HG03175 (cell line): ENCODE data around the gene GRIA4.
"Not testable (repeated sequence)": the region's sequence is repeated elsewhere in the genome, so short reads cannot be mapped to it uniquely, and the experiment has no call there.

Experiments
- ATAC-seq: cut with Tn5 transposase; IDR thresholded peaks from one replicate; pipeline ENCODE4 v1.9.1; 2021; ENCODE audit warnings: mild to moderate bottlenecking, moderate library complexity; ENCODE audit not compliant: unreplicated experiment

Gene GRIA4

DNA sequence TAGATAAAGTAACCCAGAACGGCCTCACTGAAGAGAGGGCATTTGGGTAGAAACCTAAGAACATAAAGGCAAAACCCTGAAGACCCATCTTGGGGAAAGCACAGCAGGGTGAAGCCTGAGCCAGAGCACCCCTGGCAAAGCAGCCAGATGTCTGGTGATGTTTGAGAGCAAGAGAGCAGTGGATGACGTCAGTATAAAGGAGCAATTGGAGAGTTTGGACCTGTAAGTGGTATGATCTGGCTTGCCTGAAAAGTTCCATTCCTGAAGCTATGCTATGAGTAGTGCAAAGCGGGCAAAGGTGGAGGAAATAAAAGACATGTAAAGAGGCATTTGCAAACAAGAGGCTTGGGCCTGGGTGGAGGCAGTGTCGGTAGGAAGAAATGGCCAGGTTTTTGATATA lies 244.4 kb downstream of the GRIA4 start:
- ATAC-seq = no peak

DNA sequence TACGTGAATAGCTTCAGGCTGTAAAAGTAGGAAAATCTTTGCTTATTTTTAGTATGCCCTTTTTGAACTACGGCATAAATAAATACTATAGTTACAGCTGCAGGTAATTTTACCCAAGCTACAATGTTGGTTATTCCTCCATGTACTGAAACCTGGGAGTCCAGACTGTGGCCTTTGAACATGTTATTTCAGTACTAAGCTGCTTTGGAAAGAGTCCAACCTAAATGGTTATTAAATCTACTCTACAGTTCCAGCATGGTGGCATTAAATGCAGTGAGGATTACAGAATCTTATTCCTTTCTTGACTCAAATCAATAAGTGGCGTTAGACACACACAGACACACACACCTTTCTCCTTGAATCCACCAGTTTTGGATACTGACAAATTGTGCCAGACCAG lies 247.1 kb downstream of the GRIA4 start:
- no peak for ATAC-seq

DNA sequence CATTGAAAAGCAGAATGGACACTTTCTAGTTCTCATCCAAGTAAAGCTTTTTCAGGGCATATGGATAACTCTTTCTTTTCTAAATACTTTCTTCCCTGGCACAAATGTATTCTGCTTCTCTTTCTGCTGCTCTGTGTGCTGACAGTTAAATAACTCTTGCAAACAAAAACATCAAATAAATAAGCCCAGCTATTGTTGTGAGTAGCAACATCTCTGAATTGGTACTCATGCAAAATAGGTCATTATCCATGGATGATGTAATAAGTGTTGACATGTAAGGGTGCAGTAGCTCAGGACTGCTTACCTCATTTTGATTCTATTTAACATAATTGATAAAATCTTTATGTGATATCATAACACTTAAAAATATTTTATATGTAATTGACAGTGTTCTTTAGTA lies 247.9 kb downstream of the GRIA4 start:
- no peak for ATAC-seq

DNA sequence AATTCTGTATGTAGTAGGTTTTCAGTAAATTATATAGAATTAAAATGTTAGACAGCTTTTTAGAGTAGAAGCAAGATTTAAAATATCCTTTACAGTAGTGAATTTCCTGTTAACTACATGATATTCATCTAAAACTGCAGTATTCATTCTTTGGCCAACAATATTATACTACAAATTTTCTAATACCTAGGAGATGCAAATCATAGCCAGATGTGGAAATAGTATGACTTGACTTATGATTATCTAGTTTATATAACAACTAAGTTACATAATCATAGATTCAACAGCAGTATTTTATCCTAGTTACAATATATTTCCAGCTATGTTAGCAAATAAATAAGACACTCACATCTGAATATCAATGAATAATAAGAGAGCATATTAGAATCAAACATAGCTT lies 249.0 kb downstream of the GRIA4 start:
- ATAC-seq = no peak

DNA sequence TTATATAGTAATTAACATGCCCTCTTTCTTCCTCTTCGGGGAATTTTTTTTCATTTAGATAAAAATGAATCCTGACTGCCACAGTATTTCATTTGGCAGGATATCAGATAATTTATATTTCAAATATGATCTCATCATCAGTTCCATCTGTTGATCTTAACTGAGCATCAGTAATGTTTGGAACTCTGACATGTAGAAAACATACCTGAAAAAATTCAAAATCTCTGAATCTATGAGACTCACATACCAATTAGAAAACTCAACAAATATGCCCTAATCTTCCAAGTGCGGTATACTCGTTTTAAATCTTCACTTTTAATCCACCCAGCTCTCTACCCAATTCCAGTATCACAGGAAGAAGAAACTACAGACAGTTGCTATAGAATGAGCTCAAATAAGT lies 250.2 kb downstream of the GRIA4 start:
- no peak for ATAC-seq

DNA sequence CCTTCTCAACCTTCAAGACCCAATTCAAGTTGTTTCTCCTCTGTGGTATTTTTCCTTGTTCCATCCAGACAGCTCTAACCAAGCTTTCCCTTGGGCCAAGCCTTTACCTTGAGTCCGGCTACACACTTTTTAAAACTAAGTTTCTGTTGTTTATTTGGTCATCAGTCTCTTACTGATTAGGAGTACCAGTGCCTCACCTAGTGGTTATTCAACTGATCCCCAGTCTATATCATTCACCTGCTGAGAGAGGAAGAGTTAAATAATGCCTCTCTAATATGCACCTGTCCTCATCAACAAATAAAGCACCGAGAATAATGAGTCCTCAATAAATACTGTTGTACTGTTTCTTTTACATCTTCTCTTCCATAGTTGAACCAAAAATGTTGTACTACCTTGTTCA lies 251.4 kb downstream of the GRIA4 start:
- no peak for ATAC-seq

DNA sequence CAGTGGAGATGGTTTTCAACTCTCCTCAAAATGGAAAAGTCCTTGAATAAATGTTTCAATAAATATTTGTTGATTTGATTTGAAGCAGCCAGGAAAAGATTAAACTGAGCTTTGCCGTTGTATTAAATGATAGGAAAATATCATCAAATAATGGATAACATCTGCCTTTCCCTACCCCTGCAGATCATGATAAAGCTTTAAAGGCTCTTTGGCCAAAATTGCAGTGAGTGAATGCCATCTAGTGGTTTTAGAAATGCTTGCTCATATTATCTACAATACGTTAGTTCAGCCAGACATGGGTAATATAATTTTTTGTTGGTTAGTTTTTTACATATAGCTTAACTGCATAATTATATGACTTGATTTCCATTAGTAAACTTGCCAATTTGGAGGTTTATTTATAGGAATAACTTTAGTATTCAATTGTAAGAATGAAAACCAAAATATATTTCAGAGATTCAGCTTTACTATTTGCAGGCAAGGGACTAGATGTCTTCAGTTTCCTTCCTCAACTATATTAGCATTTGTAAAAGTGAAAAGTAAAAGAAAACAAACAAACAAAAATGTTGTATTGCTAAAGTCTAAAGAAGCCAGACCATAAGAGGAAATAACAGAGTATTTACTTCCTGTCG lies 253.0 kb downstream of the GRIA4 start:
- ATAC-seq = peak; percentile 73

DNA sequence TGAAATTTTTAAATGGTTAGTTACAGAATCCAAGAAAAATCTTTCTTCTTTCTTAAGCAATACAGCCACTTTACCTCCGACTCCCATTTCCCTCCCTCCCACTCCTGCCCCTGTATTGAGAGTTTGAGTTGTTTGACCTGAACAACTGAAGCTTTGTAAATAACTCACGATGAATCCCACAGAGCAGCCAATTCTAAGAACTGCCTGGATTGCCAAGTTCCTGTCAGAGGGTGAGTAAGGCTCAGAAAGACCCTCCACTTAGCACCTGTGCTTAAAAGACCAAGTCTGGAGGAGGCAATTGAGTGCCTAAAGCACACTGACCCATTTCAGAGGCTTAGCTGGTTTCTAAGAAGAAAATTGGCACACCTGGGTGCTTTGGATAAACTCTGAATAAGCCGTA lies 253.7 kb downstream of the GRIA4 start:
- ATAC-seq = no peak

DNA sequence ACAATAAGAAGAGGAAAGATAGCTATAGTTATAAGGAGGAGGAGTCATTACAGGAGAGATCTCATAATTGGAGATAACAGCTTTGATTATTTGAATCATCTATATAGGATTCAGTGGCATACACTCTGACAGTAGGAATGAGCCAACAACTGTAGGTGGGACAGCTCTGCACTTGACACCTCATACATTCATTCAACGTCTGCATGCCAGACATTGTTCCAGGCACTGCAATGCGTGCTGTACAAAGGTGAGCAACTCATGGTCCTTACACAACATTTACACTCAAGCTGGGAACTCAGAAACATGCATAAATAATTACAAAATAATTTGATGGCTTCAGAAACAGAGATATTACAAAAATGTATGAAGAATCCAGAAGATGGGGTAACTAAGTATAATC lies 257.9 kb downstream of the GRIA4 start:
- ATAC-seq = no peak

DNA sequence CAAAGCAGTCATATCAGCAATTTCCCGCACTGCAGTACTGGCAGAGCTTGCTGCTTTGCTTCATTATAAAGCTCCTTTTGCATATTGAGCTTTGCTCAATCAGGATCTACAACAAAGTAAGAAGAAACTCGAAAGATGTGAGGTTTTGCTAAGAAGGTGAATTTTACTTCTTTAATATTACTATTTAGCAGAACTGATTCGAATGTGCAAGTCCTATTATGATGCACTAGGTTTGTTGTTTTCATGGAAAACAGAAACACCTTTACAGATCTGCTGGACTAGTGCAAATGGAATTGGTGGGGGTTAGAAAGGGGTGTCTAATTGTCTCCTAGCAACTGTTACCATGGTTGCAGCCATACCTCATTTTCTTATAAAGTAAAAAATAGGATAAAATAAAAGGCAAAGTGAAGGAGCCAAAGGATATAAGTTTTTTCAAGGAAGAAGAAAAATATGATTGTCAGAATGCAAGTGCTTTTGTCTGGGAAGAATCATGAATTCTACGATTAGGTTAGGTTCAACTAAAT lies 259.0 kb downstream of the GRIA4 start:
- ATAC-seq = no peak

DNA sequence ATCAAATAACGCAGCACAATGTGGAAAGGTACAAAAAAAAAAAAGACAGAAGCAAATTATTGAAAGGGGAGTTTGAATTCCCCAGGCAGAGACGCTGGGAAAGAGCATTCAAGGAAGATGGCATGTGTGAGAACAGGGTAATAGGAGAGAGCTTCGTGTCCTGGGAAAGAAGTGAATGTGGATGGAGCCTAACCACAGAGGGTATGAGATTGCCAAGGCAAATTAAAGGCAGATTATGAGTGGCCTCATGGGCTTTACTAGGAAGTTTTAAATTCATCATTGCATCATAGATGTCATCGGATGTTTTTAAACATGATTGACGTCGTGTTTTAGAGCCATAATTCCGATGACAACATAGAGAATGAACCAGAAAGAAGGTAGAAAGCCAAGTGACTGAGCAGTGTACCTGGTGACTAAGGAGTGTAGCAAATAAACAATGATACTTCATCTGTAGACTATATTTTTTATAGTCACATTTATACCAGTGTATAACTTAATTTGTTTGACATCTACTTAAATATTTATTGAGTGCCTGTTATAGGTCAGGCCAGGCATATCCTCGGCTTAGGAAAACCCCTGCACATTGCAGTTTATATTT lies 260.7 kb downstream of the GRIA4 start:
- ATAC-seq = no peak

DNA sequence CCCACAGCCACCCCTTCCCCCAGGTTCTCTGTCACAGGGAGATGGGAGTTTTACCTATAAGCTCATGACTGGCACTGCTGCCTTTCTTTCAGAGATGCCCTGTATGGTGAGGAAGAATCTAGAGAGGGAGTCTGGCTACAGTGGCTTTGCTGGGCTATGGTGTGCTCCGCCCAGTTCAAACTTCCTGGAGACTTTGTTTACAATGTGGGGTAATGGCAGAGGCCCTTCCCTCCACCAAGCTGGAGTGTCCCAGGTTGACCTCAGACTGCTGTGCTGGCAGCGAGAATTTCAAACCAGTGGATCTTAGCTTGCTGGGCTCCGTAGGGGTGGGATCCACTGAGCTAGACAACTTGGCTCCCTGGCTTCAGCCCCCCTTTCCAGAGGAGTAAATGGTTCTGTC lies 268.6 kb downstream of the GRIA4 start:
- ATAC-seq = no peak

DNA sequence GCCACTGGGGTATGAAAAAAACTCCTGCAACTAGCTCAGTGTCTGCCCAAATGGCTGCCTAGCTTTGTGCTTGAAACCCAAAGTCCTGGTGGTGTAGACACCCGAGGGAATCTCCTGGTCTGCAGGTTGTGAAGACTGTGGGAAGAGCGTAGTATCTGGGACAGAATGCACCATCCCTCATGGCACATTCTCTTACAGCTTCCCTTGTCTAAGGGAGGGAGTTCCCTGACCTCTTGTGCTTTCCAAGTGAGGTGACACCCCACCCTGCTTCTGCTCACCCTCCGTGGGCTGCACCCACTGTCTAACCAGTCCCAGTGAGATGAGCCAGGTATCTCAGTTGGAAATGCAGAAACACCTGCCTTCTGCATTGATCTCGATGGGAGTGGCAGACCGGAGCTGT lies 269.1 kb downstream of the GRIA4 start:
- ATAC-seq = not testable (repeated sequence)

DNA sequence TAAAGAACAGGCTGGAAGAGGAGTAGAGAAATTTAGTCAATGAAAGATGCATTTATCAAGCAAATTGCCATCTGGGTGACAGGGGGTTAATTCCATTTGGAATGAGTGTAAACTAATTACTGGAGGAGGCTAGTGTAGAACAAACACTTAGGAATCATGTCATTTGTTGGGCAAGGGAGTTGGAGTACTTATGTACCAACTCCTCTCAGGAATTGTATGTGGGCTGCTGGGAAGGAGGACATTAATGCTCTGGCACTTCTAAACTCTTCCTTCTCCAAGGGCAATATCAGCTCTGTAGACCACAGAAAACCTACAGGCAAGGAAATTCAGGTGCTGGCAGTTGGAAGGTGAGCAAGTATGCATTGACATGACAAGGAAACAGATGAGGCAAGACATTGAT lies 271.2 kb downstream of the GRIA4 start:
- no peak for ATAC-seq

DNA sequence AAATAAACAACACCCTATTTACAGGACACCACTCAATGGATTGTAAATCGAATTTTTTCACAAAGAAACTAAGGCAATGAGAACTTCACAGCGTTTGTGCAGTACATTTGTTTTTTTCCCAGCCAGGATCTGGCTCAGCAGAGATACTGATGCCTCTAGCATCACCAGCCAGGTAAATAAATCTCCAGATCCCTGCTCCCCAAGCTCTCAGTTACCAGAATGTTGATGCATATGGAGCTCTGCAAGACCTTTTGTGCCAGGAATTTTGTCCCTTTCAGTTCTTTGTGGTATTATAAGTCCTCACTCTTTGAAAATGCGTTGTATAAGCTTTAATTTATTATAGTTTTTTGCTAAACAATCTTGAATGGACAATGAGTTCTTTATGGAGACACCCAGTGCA lies 274.6 kb downstream of the GRIA4 start:
- ATAC-seq = no peak

DNA sequence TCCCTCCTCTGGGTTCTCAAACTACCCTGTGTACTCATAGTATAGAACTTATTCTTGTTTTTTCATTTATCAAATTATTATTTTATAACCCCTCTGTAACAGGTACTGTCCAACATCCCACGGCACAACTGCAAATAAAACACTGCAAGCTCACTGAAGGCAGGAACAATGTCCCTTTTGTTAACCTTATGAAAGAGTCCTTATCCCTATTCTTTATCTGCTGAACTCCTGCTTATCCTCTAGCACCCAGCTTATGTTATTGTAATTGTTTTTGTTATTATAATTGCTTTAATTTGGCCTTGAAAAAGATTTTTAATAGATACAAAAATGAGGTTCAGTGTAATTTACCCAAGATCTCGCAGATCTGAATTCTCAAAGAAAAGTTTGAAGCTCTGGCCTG lies 281.8 kb downstream of the GRIA4 start:
- ATAC-seq = no peak

DNA sequence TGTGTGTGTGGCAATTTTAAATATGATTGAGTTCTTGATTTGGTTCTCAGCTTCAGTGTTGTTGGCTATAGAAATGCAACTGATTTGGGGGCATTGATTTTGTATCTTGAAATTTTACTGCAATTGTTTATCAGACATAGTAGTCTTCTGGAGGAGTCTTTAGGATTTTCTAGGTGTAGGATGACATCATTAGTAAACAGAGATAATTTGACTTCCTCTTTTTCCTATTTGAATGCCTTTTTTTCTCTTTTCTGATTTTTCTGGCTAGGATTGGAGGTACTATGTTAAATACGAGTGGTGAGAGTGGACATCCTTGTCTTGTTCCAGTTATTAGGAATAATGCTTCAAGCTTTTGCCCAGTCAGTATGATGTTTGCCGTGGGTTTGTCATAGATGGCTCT lies 287.3 kb downstream of the GRIA4 start:
- no peak for ATAC-seq

DNA sequence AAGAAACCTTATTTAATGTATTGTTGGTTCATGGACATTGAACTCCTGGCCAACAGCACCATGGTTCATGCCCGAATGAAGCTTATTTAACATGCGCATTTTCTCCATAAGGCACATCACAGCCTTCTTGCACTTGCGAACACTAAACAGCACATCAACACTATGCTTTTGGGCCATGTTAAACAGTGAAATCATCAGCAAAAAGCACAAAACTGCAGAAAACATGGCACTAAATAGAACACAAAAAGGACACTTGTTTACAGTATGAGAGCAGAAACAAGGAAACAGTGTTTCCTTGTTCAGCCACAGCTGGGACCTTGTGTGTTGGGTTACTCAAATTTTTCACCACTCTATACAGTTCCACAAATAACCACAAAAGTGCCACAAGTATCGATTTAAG lies 289.9 kb downstream of the GRIA4 start:
- ATAC-seq = no peak

DNA sequence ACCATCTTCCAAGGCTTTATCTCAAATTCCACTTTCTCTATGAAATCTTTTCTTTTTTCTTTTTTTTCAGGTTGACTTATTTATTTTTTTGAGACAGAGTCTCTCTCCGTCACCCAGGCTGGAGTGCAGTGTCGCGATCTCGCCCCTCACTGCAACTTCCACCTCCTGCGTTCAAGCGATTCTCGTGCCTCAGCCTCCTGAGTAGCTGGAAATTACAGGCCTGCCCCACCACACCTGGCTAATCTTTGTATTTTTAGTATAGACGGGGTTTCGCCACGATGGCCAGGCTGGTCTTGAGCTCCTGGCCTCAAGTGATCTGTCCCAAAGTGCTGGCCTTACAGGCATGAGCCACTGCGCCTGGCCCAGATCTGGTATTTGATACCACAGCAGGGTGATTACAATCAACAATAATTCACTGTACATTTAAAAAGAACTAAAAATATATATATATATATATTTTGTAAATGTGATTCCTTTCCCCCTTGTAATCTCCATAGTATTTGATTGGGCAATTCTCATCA lies 290.7 kb downstream of the GRIA4 start:
- no peak for ATAC-seq

DNA sequence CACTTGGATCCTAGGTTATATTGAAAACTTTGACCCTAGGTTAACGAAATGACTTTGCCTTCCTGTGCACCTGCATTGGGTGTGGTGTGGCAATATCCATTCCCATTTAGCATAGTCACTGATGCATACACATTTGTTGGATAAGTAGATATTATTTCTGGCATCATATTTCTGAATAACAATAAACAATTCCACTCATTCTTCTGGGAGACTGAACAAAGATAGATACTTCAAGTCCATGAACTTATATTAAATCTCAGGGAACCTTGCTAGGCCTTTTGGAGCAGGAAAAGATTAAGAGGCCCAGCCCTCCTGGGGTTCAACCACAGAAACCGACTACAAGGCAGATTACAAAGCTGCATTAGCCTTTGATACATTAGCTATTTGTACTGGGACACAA lies 293.2 kb downstream of the GRIA4 start:
- ATAC-seq = no peak

DNA sequence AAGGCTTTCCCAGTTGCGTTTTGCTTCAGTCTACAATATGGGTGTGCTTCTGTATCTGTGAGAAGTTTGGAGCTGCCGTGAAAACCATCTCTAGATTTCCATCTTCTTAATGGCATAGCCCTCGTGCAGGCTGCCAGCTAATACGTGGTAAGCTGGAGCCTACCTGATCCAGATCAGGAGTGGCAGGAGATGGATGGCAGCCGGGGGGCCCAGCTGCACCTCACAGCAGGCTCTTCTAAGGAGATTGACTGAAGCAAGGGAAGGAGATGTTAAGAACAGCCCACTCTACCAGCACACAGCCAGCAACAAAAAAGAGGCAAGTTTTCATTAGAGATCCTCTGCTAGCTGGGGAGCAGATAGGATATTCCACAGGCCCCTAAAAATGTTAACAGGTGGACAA lies 296.6 kb downstream of the GRIA4 start:
- no peak for ATAC-seq

DNA sequence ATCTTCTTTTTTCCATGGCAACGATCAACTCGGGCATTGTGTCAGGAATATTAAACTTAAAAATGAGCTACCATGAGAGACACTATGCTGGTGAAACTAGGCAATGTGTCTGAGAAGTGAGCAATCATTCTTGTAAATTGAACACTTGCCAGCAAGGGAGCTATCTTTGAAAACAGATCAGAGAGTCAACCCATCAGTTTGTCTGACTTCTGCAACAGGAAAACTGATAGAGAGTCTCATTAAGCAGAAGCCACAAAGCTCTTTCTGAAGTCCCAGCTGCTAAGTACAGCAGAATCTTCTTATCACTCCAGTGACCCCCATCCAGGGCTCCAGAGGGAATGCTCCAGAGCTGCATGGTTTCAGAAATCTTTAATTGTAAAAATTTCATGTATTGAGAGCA lies 297.4 kb downstream of the GRIA4 start:
- no peak for ATAC-seq
